OCI-LY3 (cell line): ENCODE measurements around the gene SYNE1.

Source experiments
- H2AFZ ChIP-seq: fragments of 200-600, 300-600 bp; shearing (Covaris generic); 2 replicates; pipeline ENCODE4 v1.6.0; 2014; ENCODE audit warnings: antibody characterized with exemption, low read depth, low read length
- H3K27ac ChIP-seq: fragments of 200-600, 300-600 bp; sonication (generic); 2 replicates; pipeline ENCODE4 v1.5.1; 2014; ENCODE audit warnings: mild to moderate bottlenecking, low read length, moderate library complexity, mixed read lengths
- H3K27me3 ChIP-seq: fragments of 200-600, 300-600 bp; sonication (generic); 2 replicates; pipeline ENCODE4 v1.6.1; 2014; ENCODE audit warnings: low read depth, low read length, mixed read lengths
- H3K36me3 ChIP-seq: fragments of 200-600, 300-600 bp; sonication (generic); replicated peaks from 2 replicates; pipeline ENCODE3; 2014; ENCODE audit warnings: low read depth, low read length, mixed read lengths
- H3K4me1 ChIP-seq: fragments of 300-600, 200-600 bp; sonication (generic); 2 replicates; pipeline ENCODE4 v1.6.1; 2014; ENCODE audit warnings: low read length, mixed read lengths
- H3K4me2 ChIP-seq: fragments of 200-600, 300-600 bp; sonication (generic); 2 replicates; pipeline ENCODE4 v1.6.1; 2014; ENCODE audit warnings: low read length, mixed read lengths
- H3K4me3 ChIP-seq: fragments of 300-600, 200-600 bp; sonication (generic); 2 replicates; pipeline ENCODE4 v1.5.1; 2014; ENCODE audit warnings: antibody characterized with exemption, mild to moderate bottlenecking, low read length, moderate library complexity
- H3K79me2 ChIP-seq: fragments of 300-600, 200-600 bp; shearing (Covaris generic); 2 replicates; pipeline ENCODE4 v1.6.1; 2014; ENCODE audit warnings: mild to moderate bottlenecking, low read length, mixed read lengths
- H3K9ac ChIP-seq: fragments of 300-600, 200-600 bp; shearing (Covaris generic); 2 replicates; pipeline ENCODE4 v1.6.0; 2014; ENCODE audit warnings: mild to moderate bottlenecking, low read length, moderate library complexity
- H3K9me3 ChIP-seq: fragments of 200-600, 300-600 bp; shearing (Covaris generic); 2 replicates; pipeline ENCODE4 v1.6.1; 2014; ENCODE audit warnings: low read length, mixed read lengths; ENCODE audit not compliant: insufficient read depth
- H4K20me1 ChIP-seq: fragments of 200-600, 300-600 bp; sonication (generic); 2 replicates; pipeline ENCODE4 v1.6.1; 2016; ENCODE audit warnings: low read length, mixed read lengths; ENCODE audit not compliant: insufficient read depth
- EZH2phosphoT487 ChIP-seq: fragments of 200-600 bp; shearing (Covaris generic); IDR thresholded peaks from 2 replicates; pipeline ENCODE4 v1.6.1; 2018; ENCODE audit warnings: antibody characterized with exemption, mixed run types, low read depth
- TF ChIP-seq, protein P1 (sequence below): fragments of 200-600, 300-600 bp; sonication (generic); IDR thresholded peaks from 2 replicates; pipeline ENCODE4 v1.5.1; 2014; ENCODE audit warnings: antibody characterized with exemption, low read length, low read depth

The SYNE1 gene

DNA sequence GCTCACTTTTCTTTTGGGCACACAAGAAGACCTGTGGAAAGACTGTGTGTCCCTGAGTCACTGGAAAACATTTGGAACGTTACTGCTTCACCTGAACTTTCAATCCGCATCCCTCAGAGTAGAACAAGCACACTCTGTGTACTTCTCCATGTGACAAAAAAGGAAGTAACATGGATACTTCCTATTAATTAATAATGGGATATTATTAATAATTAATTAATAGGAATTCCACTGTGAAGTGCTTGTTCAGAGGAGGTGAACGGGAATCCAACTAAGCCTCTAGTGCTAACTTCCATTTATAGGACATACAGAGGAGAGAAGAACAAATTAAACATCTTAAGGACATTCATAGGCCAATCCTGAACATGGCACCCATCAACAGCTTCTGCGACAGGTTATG lies 407.8 kb downstream of the SYNE1 start:
- Histone ChIP-seq H4K20me1 (no peaks in the 10 kb centered on the region), H3K9ac (no peak overlapping the region), H3K79me2 (no peaks in the 10 kb centered on the region), H3K9me3 (no peaks in the 10 kb centered on the region), H3K4me3 (no peak overlapping the region), H3K4me2 (no peak overlapping the region), H3K27ac (no peak overlapping the region), H2AFZ (no peak overlapping the region), H3K27me3 (no peaks in the 10 kb centered on the region), H3K4me1 (no peaks in the 10 kb centered on the region), H3K36me3 (no peaks in the 10 kb centered on the region)
- no peak for TF ChIP-seq EZH2phosphoT487
- TF ChIP-seq, protein P1, sequence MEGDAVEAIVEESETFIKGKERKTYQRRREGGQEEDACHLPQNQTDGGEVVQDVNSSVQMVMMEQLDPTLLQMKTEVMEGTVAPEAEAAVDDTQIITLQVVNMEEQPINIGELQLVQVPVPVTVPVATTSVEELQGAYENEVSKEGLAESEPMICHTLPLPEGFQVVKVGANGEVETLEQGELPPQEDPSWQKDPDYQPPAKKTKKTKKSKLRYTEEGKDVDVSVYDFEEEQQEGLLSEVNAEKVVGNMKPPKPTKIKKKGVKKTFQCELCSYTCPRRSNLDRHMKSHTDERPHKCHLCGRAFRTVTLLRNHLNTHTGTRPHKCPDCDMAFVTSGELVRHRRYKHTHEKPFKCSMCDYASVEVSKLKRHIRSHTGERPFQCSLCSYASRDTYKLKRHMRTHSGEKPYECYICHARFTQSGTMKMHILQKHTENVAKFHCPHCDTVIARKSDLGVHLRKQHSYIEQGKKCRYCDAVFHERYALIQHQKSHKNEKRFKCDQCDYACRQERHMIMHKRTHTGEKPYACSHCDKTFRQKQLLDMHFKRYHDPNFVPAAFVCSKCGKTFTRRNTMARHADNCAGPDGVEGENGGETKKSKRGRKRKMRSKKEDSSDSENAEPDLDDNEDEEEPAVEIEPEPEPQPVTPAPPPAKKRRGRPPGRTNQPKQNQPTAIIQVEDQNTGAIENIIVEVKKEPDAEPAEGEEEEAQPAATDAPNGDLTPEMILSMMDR, result no peak

DNA sequence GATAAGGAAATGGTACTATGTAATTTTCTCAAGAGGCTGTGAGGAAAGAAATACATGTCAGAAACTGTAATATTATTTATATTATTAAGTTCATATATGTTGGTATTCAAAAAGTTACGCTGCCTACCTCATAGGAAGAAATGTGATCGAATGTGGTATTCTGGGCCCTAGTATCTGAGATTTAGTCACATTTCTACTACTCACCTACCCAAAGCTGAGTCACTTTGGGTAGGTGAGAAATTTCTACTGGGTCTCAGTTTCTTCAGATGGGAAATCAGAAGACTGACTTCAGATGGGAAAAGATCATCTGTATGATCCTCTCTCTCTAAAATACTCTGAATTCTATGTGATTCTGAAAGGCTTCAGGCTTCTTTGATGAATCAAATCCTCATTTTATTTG lies 411.0 kb downstream of the SYNE1 start:
- TF ChIP-seq EZH2phosphoT487, result no peak
- TF ChIP-seq, protein P1, result no peak
- Histone ChIP-seq H3K79me2 (no peaks in the 10 kb centered on the region), H3K9me3 (0 out of 2 replicates have a peak, but pooled peaks cover 4% of the 10 kb centered on the region), H3K36me3 (no peaks in the 10 kb centered on the region), H3K27me3 (no peaks in the 10 kb centered on the region), H3K4me1 (no peaks in the 10 kb centered on the region), H3K4me2 (no peak overlapping the region), H4K20me1 (no peaks in the 10 kb centered on the region), H3K9ac (no peak overlapping the region), H3K27ac (no peak overlapping the region), H3K4me3 (no peak overlapping the region), H2AFZ (no peak overlapping the region)

DNA sequence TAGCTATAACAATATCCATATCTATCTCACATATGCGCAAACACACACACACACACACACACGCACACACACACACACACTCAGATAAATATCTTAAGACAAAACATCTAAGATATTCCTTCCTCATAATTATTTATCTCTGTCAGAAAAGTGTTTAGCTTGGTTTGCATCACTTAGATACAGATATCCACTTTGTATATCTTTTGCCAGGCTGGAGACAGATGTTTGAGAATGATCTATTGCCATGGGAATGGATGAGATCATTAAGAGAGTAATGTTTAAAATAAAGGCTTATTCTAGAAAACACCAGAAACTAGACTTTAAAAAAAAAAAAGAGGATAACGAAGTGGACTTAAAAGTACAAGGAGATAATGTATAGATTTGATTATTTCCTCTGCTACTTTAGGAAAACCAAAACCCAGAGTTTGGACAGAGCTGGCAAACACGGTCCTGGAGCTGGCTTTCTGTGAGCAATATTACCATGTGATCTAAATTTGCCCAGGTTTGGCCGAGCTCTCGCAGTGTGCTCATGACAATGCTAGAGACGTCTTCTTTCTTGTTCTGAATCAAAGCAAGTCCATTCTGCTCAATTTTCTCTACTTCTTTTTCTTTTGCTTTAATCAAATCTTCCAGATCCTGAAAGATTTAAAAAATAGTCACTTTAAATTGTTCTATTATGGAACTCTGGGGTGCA lies 411.8 kb downstream of the SYNE1 start:
- Histone ChIP-seq H3K9me3 (0 out of 2 replicates have a peak, but pooled peaks cover 4% of the 10 kb centered on the region), H3K36me3 (no peaks in the 10 kb centered on the region), H3K27ac (no peak overlapping the region), H3K9ac (no peak overlapping the region), H3K27me3 (no peaks in the 10 kb centered on the region), H3K4me3 (no peak overlapping the region), H2AFZ (no peak overlapping the region), H3K79me2 (no peaks in the 10 kb centered on the region), H3K4me1 (no peaks in the 10 kb centered on the region), H4K20me1 (no peaks in the 10 kb centered on the region), H3K4me2 (no peak overlapping the region)
- TF ChIP-seq EZH2phosphoT487, result no peak
- TF ChIP-seq, protein P1, result no peak

DNA sequence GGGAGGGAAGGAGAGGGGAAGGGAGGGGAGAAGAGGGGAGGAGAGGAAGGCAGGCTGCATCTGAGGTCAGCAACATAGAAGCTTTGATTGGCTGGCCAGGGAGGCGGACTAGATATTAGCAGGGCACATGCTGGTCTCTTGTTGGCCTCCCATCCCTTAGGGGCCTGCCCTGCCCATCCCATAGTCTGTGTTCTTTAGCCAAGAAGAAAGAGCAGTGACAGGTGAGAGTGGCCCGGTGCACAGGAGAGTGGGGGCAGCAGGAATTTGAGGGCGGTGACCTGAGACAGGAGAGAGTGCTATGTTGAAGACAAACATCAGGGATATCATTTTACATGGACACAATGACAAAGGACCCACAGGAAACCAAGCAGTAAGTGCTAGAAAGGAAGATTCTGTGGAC lies 413.5 kb downstream of the SYNE1 start:
- no peak overlapping the region for H2AFZ ChIP-seq
- H3K27ac ChIP-seq, result no peak overlapping the region
- H3K79me2 ChIP-seq, result no peaks in the 10 kb centered on the region
- H3K4me3 ChIP-seq, result no peak overlapping the region
- 0 out of 2 replicates have a peak, but pooled peaks cover 4% of the 10 kb centered on the region for H3K9me3 ChIP-seq
- no peaks in the 10 kb centered on the region for H4K20me1 ChIP-seq
- TF ChIP-seq, protein P1, result no peak
- TF ChIP-seq EZH2phosphoT487, result no peak
- H3K4me1 ChIP-seq, result no peaks in the 10 kb centered on the region
- no peaks in the 10 kb centered on the region for H3K27me3 ChIP-seq
- no peak overlapping the region for H3K4me2 ChIP-seq
- H3K36me3 ChIP-seq, result no peaks in the 10 kb centered on the region
- no peak overlapping the region for H3K9ac ChIP-seq
